Suprapubic skin (tissue), 4 donors: ENCODE results near the gene SORCS2.

ENCODE experiments used
- EP300 ChIP-seq: sonication (generic); formaldehyde crosslinking; IDR thresholded peaks from one replicate; pipeline ENCODE4 v1.6.1; 2017; ENCODE audit warnings: antibody characterized with exemption
- POLR2A ChIP-seq, 2 donors: fragments of 450-650 bp; IDR thresholded peaks; one replicate each; pipeline ENCODE4 v1.6.1; 2017; ENCODE audit warnings: antibody characterized with exemption in 2 of 2, mild to moderate bottlenecking in 2 of 2, moderate library complexity in 2 of 2
- POLR2AphosphoS5 ChIP-seq, 3 donors: sonication (generic); formaldehyde crosslinking; IDR thresholded peaks; one replicate each; pipeline ENCODE4 v1.6.1; 2017; ENCODE audit warnings: antibody characterized with exemption in 3 of 3
- TF ChIP-seq, protein P1 (sequence below), 2 donors: fragments of 200-600 bp in 1 of 2; fragments of 450-650 bp in 1 of 2; sonication (generic) in 1 of 2; IDR thresholded peaks; one replicate each; pipeline ENCODE4 v1.5.1; 2016 to 2019; ENCODE audit warnings: antibody characterized with exemption in 2 of 2, mild to moderate bottlenecking in 1 of 2, moderate library complexity in 1 of 2

- TF ChIP-seq, protein P1, sequence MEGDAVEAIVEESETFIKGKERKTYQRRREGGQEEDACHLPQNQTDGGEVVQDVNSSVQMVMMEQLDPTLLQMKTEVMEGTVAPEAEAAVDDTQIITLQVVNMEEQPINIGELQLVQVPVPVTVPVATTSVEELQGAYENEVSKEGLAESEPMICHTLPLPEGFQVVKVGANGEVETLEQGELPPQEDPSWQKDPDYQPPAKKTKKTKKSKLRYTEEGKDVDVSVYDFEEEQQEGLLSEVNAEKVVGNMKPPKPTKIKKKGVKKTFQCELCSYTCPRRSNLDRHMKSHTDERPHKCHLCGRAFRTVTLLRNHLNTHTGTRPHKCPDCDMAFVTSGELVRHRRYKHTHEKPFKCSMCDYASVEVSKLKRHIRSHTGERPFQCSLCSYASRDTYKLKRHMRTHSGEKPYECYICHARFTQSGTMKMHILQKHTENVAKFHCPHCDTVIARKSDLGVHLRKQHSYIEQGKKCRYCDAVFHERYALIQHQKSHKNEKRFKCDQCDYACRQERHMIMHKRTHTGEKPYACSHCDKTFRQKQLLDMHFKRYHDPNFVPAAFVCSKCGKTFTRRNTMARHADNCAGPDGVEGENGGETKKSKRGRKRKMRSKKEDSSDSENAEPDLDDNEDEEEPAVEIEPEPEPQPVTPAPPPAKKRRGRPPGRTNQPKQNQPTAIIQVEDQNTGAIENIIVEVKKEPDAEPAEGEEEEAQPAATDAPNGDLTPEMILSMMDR (IDR thresholded peaks at IDR 0.05) = no peak
- TF ChIP-seq POLR2A (IDR thresholded peaks at IDR 0.05) (no peak), POLR2AphosphoS5 (IDR thresholded peaks at IDR 0.05) (no peak), EP300 (no peak)
These were observed 31.7 kb downstream of the SORCS2 start for GRCh38 chr4:7224001-7224400.
